Transverse colon (tissue), 4 donors: Measurements from ENCODE around the gene TRIM44.

ENCODE experiments used
- POLR2A ChIP-seq: fragments of 450-650 bp; IDR thresholded peaks from one replicate; pipeline ENCODE4 v1.6.1; 2016; ENCODE audit warnings: antibody characterized with exemption, mild to moderate bottlenecking, moderate library complexity
- POLR2AphosphoS5 ChIP-seq, 3 donors: sonication (generic); formaldehyde crosslinking; IDR thresholded peaks; one replicate each; pipeline ENCODE4 v1.6.1; 2016; ENCODE audit warnings: antibody characterized with exemption in 3 of 3
- TF ChIP-seq, protein P1 (sequence below), 5 experiments: fragments of 200-600 bp in 3 of 5; fragments of 450-650 bp in 2 of 5; sonication (generic) in 3 of 5; IDR thresholded peaks; 1 replicate in 2 of 5; 2 replicates in 3 of 5; pipeline ENCODE4 v1.5.1; 2016 to 2017; ENCODE audit warnings: antibody characterized with exemption in 5 of 5, inconsistent platforms in 3 of 5, mild to moderate bottlenecking in 2 of 5, moderate library complexity in 1 of 5

DNA sequence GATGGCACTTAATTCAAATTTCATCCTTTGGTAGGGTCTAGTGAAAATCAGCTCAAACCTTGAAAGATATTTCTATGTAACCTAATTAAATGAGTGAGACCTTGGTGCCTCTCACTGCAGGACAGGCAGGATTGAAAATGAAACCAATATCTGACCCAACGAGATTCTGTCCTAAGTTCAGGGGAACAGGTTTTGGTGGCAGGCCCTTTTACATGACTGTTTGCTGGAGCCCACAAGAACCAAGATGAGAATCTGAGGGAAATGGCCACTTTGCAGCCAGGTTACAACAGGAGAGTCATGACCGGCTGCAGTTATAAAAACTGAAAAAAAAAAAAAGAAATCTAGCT is 130.2 kb downstream of the TRIM44 start:
- TF ChIP-seq, protein P1, sequence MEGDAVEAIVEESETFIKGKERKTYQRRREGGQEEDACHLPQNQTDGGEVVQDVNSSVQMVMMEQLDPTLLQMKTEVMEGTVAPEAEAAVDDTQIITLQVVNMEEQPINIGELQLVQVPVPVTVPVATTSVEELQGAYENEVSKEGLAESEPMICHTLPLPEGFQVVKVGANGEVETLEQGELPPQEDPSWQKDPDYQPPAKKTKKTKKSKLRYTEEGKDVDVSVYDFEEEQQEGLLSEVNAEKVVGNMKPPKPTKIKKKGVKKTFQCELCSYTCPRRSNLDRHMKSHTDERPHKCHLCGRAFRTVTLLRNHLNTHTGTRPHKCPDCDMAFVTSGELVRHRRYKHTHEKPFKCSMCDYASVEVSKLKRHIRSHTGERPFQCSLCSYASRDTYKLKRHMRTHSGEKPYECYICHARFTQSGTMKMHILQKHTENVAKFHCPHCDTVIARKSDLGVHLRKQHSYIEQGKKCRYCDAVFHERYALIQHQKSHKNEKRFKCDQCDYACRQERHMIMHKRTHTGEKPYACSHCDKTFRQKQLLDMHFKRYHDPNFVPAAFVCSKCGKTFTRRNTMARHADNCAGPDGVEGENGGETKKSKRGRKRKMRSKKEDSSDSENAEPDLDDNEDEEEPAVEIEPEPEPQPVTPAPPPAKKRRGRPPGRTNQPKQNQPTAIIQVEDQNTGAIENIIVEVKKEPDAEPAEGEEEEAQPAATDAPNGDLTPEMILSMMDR (IDR thresholded peaks at IDR 0.05): no peak
- no peak for TF ChIP-seq POLR2AphosphoS5 (IDR thresholded peaks at IDR 0.05)
- no peak for TF ChIP-seq POLR2A
